BJ (cell line): ENCODE data around the gene EOLA1. TPM values are rescaled to one million over a fixed set of nuclear protein-coding genes. Genes with fewer than 3 reads are reported as not detected.

Source experiments
- CTCF ChIA-PET: fragments of 350-600 bp; formaldehyde crosslinking; extraction: SDS; loops from one replicate; lab custom pipeline; 2021; ENCODE audit warnings: antibody characterized with exemption, inconsistent platforms; lab: Yijun Ruan, JAX
- POLR2A ChIA-PET: fragments of 300-600 bp; sonication (Branson Sonifier 250); formaldehyde crosslinking; extraction: SDS; loops from one replicate; lab custom pipeline; 2021; ENCODE audit warnings: antibody characterized with exemption; lab: Charles Lee
- DNase-seq: peaks from one replicate; pipeline ENCODE4 v3.0.0-alpha.2; 2011; ENCODE audit warnings: low read depth
- H3K27me3 ChIP-seq: 2 replicates; pipeline ENCODE4 v1.6.0; 2011; ENCODE audit warnings: low read length; ENCODE audit not compliant: control insufficient read depth, insufficient read depth
- H3K36me3 ChIP-seq: 2 replicates; pipeline ENCODE4 v1.5.1; 2011; ENCODE audit warnings: low read length; ENCODE audit not compliant: control insufficient read depth, insufficient read depth
- H3K4me3 ChIP-seq: 2 replicates; pipeline ENCODE4 v1.5.1; 2011; ENCODE audit warnings: low read depth, mild to moderate bottlenecking, control low read depth, low read length
- polyA minus RNA-seq: library from RNA; depleted of rRNA, polyadenylated mRNA; stranded (reverse); fragments of >200 nt; gene quantifications from 2 replicates; pipeline ENCODE4 v1.2.3, GENCODE V29; 2011; rRNA and poly(A)+ RNA removed
- polyA plus RNA-seq: library from polyadenylated mRNA; depleted of rRNA; stranded (reverse); fragments of >200 nt; gene quantifications from 2 replicates; pipeline ENCODE4 v1.2.3, GENCODE V29; 2011; rRNA removed
- TF ChIP-seq, protein P1 (sequence below): IDR thresholded peaks from 2 replicates; pipeline ENCODE4 v1.5.1; 2011; ENCODE audit warnings: low read depth, mild to moderate bottlenecking, control low read depth, inconsistent platforms, low read length, moderate library complexity; ENCODE audit not compliant: insufficient read depth

EOLA1 gene
- 18.2 and 18.8 TPM in 2 replicates for polyA plus RNA-seq
- 7.9 and 9.7 TPM in 2 replicates for polyA minus RNA-seq

DNA sequence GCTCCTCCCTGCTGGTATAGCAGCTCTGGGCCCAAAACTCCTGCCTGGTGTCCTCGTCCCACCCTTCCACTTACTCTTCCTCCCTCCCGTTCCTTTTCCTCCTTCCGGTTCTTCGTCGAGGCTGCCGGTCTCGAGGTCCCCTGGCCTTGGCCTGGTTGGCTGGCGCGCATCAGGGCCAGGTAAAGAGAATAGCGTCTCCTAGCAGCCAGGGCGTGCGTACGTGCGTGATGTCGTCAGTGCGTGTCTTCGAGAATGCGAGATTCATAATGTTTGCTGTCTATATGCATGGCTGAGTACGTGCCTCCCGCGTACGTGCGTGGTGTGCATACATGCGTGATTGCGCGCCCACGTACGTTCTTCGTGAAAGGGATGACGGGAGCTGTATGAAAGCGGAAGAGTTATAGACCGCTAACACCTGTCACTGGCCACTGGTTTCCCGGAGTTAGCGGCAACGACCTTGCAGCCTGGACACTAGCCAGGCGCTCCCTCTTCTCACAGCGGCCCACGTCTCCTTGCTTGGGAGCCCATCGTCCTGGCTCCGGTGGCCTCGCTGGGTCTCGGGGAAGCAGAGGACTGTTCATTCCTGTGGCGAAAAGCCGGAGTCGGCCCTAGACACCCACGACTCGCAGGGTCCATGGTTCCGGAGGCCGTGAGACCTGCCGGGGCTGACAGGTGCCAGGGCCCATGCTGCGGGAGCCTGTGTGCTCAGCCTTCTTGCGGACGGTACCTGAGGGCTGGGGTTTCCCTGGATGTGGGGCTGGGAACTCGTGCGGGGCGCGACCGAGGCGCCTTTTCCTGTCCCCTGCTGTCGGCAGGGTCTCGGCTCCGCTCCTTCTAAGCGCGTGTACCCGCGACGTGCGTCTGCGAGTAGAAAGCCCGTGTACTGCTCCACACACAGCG is at the start of gene EOLA1:
EOLA1 (plus strand) TSS at position 392 of the 900 bp plus-strand sequence. CDS start 4,619 bp downstream, outside the sequence.
- POLR2A ChIA-PET: no interaction called here
- H3K36me3 ChIP-seq: no peaks in the 10 kb centered on the region
- TF ChIP-seq, protein P1, sequence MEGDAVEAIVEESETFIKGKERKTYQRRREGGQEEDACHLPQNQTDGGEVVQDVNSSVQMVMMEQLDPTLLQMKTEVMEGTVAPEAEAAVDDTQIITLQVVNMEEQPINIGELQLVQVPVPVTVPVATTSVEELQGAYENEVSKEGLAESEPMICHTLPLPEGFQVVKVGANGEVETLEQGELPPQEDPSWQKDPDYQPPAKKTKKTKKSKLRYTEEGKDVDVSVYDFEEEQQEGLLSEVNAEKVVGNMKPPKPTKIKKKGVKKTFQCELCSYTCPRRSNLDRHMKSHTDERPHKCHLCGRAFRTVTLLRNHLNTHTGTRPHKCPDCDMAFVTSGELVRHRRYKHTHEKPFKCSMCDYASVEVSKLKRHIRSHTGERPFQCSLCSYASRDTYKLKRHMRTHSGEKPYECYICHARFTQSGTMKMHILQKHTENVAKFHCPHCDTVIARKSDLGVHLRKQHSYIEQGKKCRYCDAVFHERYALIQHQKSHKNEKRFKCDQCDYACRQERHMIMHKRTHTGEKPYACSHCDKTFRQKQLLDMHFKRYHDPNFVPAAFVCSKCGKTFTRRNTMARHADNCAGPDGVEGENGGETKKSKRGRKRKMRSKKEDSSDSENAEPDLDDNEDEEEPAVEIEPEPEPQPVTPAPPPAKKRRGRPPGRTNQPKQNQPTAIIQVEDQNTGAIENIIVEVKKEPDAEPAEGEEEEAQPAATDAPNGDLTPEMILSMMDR: no peak
- peak; percentile 76 for DNase-seq
- H3K4me3 ChIP-seq: peak within 1 kb of the TSS; percentile 89
- H3K27me3 ChIP-seq: no peaks in the 10 kb centered on the region
- CTCF ChIA-PET: interaction anchor here (1.3 to 2.3 kb wide), 2 partner anchors 12 to 29 kb away, joined by 3 to 7 read pairs; no protein-coding TSS in a partner anchor

DNA sequence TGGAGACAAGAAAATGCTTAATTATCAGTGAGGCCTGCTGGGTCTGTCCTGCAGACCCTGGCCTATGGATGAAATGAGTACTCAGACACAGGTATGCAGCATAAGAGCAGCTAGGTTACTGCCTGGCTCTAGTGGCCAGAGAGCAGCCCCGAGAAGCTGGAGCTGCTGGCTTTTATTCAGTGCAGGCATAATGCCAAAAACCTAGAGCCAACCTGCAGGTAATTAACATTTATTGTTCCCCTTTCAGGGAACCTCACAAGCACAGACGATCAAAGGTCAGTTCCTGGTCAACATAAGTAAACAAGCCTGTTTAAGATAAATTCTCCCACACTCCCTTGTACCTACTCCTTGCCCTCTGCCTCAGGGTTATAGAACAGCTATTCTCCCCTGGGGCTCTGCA is 49.0 kb upstream of the EOLA1 start:
- CTCF ChIA-PET: no interaction called here

DNA sequence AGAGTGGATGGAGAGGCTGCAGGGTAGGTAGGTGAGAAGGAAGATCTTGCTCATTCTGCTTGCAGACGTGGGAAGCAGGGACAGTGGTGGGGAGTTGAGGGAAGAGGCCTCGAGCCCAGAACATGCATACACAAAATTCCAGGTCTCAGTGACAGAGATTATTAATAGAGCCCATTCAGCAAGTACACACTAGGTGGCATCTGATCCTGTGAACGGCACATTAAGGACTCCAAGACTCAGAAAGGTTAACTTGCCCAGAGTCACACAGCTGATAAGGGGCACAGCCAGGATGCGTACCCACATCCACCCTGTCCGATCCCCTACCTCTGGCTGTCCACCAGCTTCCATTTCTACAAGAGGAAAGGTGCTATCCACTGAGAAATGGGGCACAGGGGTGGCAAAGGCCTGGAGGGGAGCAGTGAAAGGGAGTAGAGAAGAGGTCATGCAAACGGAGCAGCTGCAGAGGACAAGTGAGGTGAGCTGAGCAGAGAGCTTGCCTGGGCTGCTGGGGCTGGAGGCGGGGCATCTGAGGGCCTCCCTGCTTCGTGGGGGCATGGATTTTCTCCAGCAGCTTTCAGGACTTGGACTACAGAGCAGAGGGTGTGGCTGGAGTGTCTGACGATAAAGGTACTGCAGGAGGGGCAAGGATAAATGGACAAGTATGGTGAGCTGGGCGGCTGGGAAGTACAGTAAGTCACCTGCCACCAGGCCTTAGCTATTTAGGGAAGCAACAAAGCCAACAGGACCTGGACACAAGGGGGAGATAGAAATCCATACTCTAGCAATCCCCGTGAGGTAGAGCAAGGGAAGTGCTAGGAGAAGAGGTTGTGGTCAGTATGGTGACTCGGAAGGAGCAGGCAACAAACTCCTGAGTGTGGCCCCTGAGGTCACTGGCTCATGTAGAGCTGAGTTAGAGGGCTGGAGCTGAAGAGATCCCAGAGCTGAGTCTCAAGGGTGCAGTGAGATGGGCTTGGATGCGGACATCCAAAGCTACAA is 46.9 kb upstream of the EOLA1 start:
- peaks cover 15% of the 10 kb centered on the region for H3K36me3 ChIP-seq
- POLR2A ChIA-PET: no interaction called here
- DNase-seq: no peak

More for the DNA sequence above, 49.0 kb upstream of the EOLA1 start:
- POLR2A ChIA-PET: no interaction called here
- H3K4me3 ChIP-seq: no peak overlapping the region
- peaks cover 15% of the 10 kb centered on the region for H3K36me3 ChIP-seq
- DNase-seq: no peak
- no peaks in the 10 kb centered on the region for H3K27me3 ChIP-seq
- TF ChIP-seq, protein P1: no peak

DNA sequence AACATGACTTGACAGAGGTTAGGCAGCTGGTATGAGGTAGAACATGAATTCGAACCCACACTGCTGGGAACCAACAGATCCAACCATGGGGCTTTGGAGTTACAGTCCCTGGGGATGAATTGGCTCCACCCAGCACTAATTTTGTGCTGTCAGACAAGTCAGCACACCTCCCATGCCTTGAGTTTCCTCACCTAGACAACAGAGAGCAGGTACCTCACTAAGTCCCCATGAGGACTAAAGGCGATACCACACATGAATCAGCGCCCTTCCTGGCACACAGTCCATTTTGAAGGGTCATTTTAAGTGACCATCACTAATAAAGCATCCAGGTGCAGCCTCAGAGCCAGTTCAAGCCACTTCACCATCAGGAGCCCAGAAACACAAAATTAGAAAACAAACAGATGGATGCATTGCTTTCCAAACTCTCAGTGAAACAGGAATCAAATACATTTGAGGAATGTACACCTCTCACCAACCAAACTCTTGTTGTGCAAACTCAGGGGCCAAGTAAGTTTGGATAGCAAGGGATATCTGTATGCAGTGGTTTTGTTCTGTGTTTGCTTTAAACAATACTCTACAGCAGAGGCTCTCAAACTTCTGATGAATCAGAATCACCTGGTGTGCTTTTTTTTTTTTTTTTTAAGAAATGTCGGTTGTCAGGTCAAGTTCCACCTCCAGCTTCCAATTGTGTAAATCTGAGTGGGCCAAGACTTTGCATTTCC is 45.8 kb upstream of the EOLA1 start:
- no peak overlapping the region for H3K4me3 ChIP-seq
- ChIA-PET CTCF (no interaction called here), POLR2A (no interaction called here)
- H3K27me3 ChIP-seq: no peaks in the 10 kb centered on the region
- peaks cover 15% of the 10 kb centered on the region for H3K36me3 ChIP-seq
- no peak for DNase-seq
- TF ChIP-seq, protein P1: no peak

More for the DNA sequence above, 46.9 kb upstream of the EOLA1 start:
- TF ChIP-seq, protein P1: no peak
- Histone ChIP-seq H3K27me3 (no peaks in the 10 kb centered on the region), H3K4me3 (no peak overlapping the region)
- CTCF ChIA-PET: no interaction called here
